AG04450 (cell line): ENCODE data around the gene UPF1. TPM values are rescaled to one million over a fixed set of nuclear protein-coding genes. Genes with fewer than 3 reads are reported as not detected.

Experiments
- CTCF ChIA-PET: fragments of 300-600, 350-600 bp; formaldehyde crosslinking; extraction: SDS; loops from one replicate; lab custom pipeline; 2022; ENCODE audit warnings: antibody characterized with exemption, inconsistent platforms; lab: Charles Lee
- POLR2A ChIA-PET: fragments of 350-600 bp; formaldehyde crosslinking; extraction: SDS; loops from one replicate; lab custom pipeline; 2021; ENCODE audit warnings: antibody characterized with exemption, inconsistent platforms; lab: Yijun Ruan, JAX
- DNase-seq: peaks from one replicate; pipeline ENCODE4 v3.0.0-alpha.2; 2011; ENCODE audit warnings: low read depth, low spot score
- H3K27ac ChIP-seq: one replicate; pipeline ENCODE4 v1.5.1; 2012; ENCODE audit warnings: low read depth, low read length, control low read depth
- H3K27me3 ChIP-seq: one replicate; pipeline ENCODE4 v1.6.0; 2012; ENCODE audit warnings: low read length; ENCODE audit not compliant: control insufficient read depth, insufficient read depth
- H3K4me3 ChIP-seq: 2 replicates; pipeline ENCODE4 v1.5.1; 2011; ENCODE audit warnings: mild to moderate bottlenecking, low read depth, low read length, control low read depth
- H3K9me3 ChIP-seq: 2 replicates; pipeline ENCODE4 v1.5.1; 2012; ENCODE audit warnings: low read length; ENCODE audit not compliant: control insufficient read depth, insufficient read depth
- CTCF ChIP-seq: IDR thresholded peaks from 2 replicates; pipeline ENCODE4 v1.5.1; 2011; ENCODE audit warnings: low read depth, low read length, control low read depth, inconsistent platforms
- polyA plus RNA-seq: library from polyadenylated mRNA; depleted of rRNA; stranded (reverse); fragments of >200 nt; gene quantifications from 2 replicates; pipeline ENCODE4 v1.2.3, GENCODE V29; 2011

Gene UPF1
- polyA plus RNA-seq, 1 experiment: 28.2 TPM

GRCh38 chr19:18876865-18877264 lies 45.1 kb downstream of the UPF1 start:
- peaks cover 17% of the 10 kb centered on the region for H3K9me3 ChIP-seq
- no peak overlapping the region for H3K27ac ChIP-seq
- no peaks in the 10 kb centered on the region for H3K27me3 ChIP-seq
- ChIA-PET CTCF (interaction anchor here (1.1 to 4.4 kb wide), 2 partner anchors 10 to 283 kb away, joined by 3 to 22 read pairs; no protein-coding TSS in a partner anchor), POLR2A (interaction anchor here (0.7 kb wide), 1 partner anchor 137 kb away, joined by 5 read pairs; no protein-coding TSS in a partner anchor)
- DNase-seq: no peak
- no peak overlapping the region for H3K4me3 ChIP-seq
- no peak for TF ChIP-seq CTCF

- no peaks in the 10 kb centered on the region for H3K27me3 ChIP-seq
- DNase-seq: no peak
- peaks cover 17% of the 10 kb centered on the region for H3K9me3 ChIP-seq
- no peak overlapping the region for H3K4me3 ChIP-seq
- ChIA-PET POLR2A (no interaction called here), CTCF (interaction anchor here (4.4 kb wide), 1 partner anchor 11 kb away, joined by 22 read pairs; no protein-coding TSS in a partner anchor)
- H3K27ac ChIP-seq: no peak overlapping the region
- TF ChIP-seq CTCF: no peak
Measured at GRCh38 chr19:18878058-18878797, 46.5 kb downstream of the UPF1 start.

GRCh38 chr19:18878858-18879578 lies 47.3 kb downstream of the UPF1 start:
- TF ChIP-seq CTCF: no peak
- POLR2A ChIA-PET: no interaction called here
- no peak overlapping the region for H3K4me3 ChIP-seq
- H3K9me3 ChIP-seq: peaks cover 17% of the 10 kb centered on the region
- CTCF ChIA-PET: interaction anchor here (0.5 to 4.4 kb wide), 3 partner anchors 12 to 154 kb away, joined by 3 to 22 read pairs (median 3); no protein-coding TSS in a partner anchor
- no peak overlapping the region for H3K27ac ChIP-seq
- DNase-seq: no peak
- no peaks in the 10 kb centered on the region for H3K27me3 ChIP-seq

- no peak for TF ChIP-seq CTCF
- Histone ChIP-seq H3K4me3 (no peak overlapping the region), H3K27ac (no peak overlapping the region), H3K27me3 (no peaks in the 10 kb centered on the region), H3K9me3 (peaks cover 17% of the 10 kb centered on the region)
- DNase-seq: no peak
- ChIA-PET POLR2A (no interaction called here), CTCF (interaction anchor here (0.5 to 0.7 kb wide), 3 partner anchors 107 to 307 kb away, joined by 3 read pairs; no protein-coding TSS in a partner anchor)
Measured at GRCh38 chr19:18879579-18880373, 48.0 kb downstream of the UPF1 start.
